ENCODE measurements around the gene PCSK4. TPM values are rescaled to one million over a fixed set of nuclear protein-coding genes. Genes with fewer than 3 reads are reported as not detected.

Gene PCSK4
- total RNA-seq, 4 donors from 2014 or later: 7.7 to 14.6 (median 12.1) TPM

DNA sequence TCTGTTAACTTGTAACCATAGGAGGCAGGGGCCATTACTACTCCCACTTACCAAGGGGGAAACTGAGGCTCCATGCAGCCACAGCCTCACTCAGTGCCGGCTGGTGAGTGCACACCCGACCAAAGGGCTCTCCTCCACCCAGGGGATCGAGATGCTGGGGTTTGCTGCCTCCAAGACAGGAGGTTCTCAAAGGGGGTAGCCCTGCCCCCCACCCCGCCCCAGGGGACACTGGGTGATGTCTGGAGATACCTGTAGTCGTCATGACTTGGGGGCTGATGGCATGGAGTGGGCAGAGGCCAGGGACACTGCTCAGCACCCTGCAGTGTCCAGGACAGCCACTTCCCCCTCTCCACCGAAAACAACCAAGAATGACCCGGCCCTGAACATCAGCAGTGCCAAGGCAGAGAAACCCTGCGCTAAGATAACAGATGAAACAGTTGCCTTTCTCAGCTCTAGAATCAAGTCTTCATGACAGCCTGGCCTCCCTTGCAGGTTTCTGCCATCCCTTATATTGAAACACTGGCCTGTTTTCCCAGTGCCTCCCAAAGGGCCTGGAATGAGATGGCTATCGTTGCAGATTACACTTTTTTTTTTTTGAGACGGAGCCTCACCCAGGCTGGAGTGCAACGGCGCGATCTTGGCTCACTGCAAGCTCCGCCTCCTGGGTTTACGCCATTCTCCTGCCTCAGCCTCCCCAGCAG, 4.1 kb upstream of the PCSK4 start:
- Histone ChIP-seq H3K9me3 (no peaks in the 10 kb centered on the region), H3K27me3 (no peaks in the 10 kb centered on the region), H3K36me3 (no peaks in the 10 kb centered on the region), H3K4me3 (no peak overlapping the region), H3K4me1 (peaks cover 0 to 33% (median 9%) of the 10 kb centered on the region in 4 donors), H3K27ac (peak overlapping the region in 2 of 4 donors; percentile 86 to 90)
- no peak for TF ChIP-seq POLR2A (IDR thresholded peaks at IDR 0.05)
- TF ChIP-seq, protein P1, sequence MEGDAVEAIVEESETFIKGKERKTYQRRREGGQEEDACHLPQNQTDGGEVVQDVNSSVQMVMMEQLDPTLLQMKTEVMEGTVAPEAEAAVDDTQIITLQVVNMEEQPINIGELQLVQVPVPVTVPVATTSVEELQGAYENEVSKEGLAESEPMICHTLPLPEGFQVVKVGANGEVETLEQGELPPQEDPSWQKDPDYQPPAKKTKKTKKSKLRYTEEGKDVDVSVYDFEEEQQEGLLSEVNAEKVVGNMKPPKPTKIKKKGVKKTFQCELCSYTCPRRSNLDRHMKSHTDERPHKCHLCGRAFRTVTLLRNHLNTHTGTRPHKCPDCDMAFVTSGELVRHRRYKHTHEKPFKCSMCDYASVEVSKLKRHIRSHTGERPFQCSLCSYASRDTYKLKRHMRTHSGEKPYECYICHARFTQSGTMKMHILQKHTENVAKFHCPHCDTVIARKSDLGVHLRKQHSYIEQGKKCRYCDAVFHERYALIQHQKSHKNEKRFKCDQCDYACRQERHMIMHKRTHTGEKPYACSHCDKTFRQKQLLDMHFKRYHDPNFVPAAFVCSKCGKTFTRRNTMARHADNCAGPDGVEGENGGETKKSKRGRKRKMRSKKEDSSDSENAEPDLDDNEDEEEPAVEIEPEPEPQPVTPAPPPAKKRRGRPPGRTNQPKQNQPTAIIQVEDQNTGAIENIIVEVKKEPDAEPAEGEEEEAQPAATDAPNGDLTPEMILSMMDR (IDR thresholded peaks at IDR 0.05): no peak
- no peak for DNase-seq

DNA sequence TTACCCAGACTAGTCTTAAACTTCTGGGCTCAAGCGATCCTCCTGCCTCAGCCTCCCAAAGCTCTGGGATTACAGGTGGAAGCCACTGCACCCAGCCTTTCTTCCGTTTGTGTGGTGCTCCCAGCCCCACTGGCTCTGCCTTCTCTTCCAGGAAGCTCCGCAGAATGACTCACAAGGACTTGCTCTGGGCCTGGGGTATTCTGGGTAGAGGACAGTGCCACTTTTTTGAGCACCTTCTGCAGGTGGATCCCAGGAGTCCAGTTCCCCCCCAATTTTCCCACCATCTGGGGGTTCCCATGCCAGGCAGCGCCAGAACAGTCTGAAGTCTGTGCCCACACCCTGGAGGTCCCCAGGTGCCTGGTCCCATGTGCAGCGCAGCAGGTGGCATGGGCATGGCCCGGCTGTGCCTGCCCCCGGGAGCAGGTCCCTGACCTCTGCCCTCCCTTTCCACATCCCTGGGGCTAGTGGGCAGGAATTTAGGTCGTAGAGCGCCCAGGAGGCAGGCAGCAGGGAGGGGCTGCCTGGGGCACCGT, 2.4 kb upstream of the PCSK4 start:
- peak overlapping the region in 3 of 4 donors; percentile 57 to 90 (median 86) for H3K27ac ChIP-seq
- no peaks in the 10 kb centered on the region for H3K9me3 ChIP-seq
- peak overlapping the region in 3 of 4 donors; percentile 42 to 81 (median 74) for H3K4me3 ChIP-seq
- peak in 2 of 3 donors; percentile 73 to 81 for DNase-seq
- peaks cover 0 to 33% (median 9%) of the 10 kb centered on the region in 4 donors for H3K4me1 ChIP-seq
- no peaks in the 10 kb centered on the region for H3K27me3 ChIP-seq
- no peaks in the 10 kb centered on the region for H3K36me3 ChIP-seq
- TF ChIP-seq, protein P1 (IDR thresholded peaks at IDR 0.05): no peak
- TF ChIP-seq POLR2A (IDR thresholded peaks at IDR 0.05): peak; percentile 84 to 90

- H3K9me3 ChIP-seq: no peaks in the 10 kb centered on the region
- TF ChIP-seq, protein P1 (IDR thresholded peaks at IDR 0.05): no peak
- no peak for TF ChIP-seq POLR2A (IDR thresholded peaks at IDR 0.05)
- peaks cover 0 to 33% (median 9%) of the 10 kb centered on the region in 4 donors for H3K4me1 ChIP-seq
- no peak for DNase-seq
- peak overlapping the region in 3 of 4 donors; percentile 42 to 81 (median 74) for H3K4me3 ChIP-seq
- no peaks in the 10 kb centered on the region for H3K27me3 ChIP-seq
- H3K27ac ChIP-seq: peak overlapping the region in 3 of 4 donors; percentile 57 to 90 (median 86)
- H3K36me3 ChIP-seq: no peaks in the 10 kb centered on the region
These were observed 1.7 kb upstream of the PCSK4 start for GRCh38 chr19:1491849-1492170.

DNA sequence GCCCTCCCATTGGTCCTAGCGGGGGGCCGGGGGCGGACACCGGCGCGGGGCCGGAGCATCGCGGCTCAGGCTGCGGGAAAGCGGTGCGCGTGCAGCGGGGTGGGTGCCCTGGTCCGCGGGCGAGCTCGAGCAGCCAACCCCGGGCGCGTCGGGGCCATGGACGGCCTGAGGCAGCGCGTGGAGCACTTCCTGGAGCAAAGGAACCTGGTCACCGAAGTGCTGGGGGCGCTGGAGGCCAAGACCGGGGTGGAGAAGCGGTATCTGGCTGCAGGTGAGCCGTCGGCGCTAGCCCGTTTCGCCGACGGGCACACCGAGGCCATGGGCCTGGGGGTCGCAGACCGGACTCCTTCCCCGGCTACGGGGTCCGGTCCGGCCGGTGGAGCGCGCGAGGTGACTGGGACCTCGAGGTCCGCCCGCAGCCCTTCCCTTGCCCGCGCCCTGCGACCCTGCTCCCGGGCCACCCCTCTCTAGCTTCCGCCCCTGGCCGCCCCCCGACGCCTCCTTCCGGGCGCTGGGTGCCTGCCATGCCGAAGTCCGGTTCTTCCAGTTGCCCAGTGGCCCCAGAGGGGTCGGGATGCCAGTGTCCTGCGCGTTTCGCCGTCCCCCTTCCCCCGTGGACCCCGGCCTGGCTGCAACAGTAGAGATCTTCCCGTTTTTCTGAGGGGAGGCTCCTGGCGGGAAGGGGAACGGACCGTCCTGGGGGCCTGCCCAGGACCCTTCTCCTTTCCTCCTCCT, 1.1 kb upstream of the PCSK4 start, which contains the start of gene REEP6:
Gene REEP6 (plus strand): TSS at position 68 of the 735 bp plus-strand sequence. CDS start 89 bp downstream, at position 157.
- Histone ChIP-seq H3K4me3 (peak within 1 kb of the TSS; percentile 46 to 81 (median 66)), H3K36me3 (no peaks in the 10 kb centered on the region), H3K27me3 (no peaks in the 10 kb centered on the region), H3K4me1 (peaks cover 0 to 33% (median 9%) of the 10 kb centered on the region in 4 donors), H3K9me3 (no peaks in the 10 kb centered on the region), H3K27ac (peak within 1 kb of the TSS; percentile 65 to 90 (median 76))
- TF ChIP-seq POLR2A (IDR thresholded peaks at IDR 0.05): peak; percentile 92 to 95
- TF ChIP-seq, protein P1 (IDR thresholded peaks at IDR 0.05): no peak
- DNase-seq: no peak

GRCh38 chr19:1489463-1490310, 463 bp downstream of the PCSK4 start:
- Histone ChIP-seq H3K27ac (peak overlapping the region; percentile 65 to 85 (median 70)), H3K27me3 (no peaks in the 10 kb centered on the region), H3K36me3 (no peaks in the 10 kb centered on the region), H3K4me1 (peaks cover 0 to 32% (median 9%) of the 10 kb centered on the region in 4 donors), H3K9me3 (no peaks in the 10 kb centered on the region), H3K4me3 (peak overlapping the region; percentile 46 to 64 (median 54))
- DNase-seq: no peak
- TF ChIP-seq, protein P1 (IDR thresholded peaks at IDR 0.05): no peak
- TF ChIP-seq POLR2A (IDR thresholded peaks at IDR 0.05): no peak

All from Peyer's patch (tissue), 4 donors.